Measurements from ENCODE around the gene OR2T27.
"Not testable (repeated sequence)": the region's sequence is repeated elsewhere in the genome, so short reads cannot be mapped to it uniquely, and the experiment has no call there.

OR2T27 gene

GRCh38 chr1:248686815-248687214 lies 31.5 kb upstream of the OR2T27 start:
- Histone ChIP-seq H3K9me3 (ENCODE audit: control insufficient read depth, insufficient read depth, low read length) (peaks cover 86% of the 10 kb centered on the region), H3K4me1 (ENCODE audit: control insufficient read depth, insufficient read depth, low read length) (no peaks in the 10 kb centered on the region), H3K9ac (ENCODE audit: low read depth, low read length) (no peak overlapping the region), H3K36me3 (ENCODE audit: control insufficient read depth, insufficient read depth, low read length) (no peaks in the 10 kb centered on the region), H3K4me3 (ENCODE audit: low read depth, low read length) (no peak overlapping the region), H3K27me3 (ENCODE audit: control insufficient read depth, insufficient read depth, low read length) (no peaks in the 10 kb centered on the region), H3K27ac (ENCODE audit: low read depth, low read length) (no peak overlapping the region)

- Histone ChIP-seq H3K9ac (ENCODE audit: low read depth, low read length) (no peak overlapping the region), H3K36me3 (ENCODE audit: control insufficient read depth, insufficient read depth, low read length) (no peaks in the 10 kb centered on the region), H3K9me3 (ENCODE audit: control insufficient read depth, insufficient read depth, low read length) (peaks cover 74% of the 10 kb centered on the region), H3K27ac (ENCODE audit: low read depth, low read length) (no peak overlapping the region), H3K4me1 (ENCODE audit: control insufficient read depth, insufficient read depth, low read length) (no peaks in the 10 kb centered on the region), H3K27me3 (ENCODE audit: control insufficient read depth, insufficient read depth, low read length) (no peaks in the 10 kb centered on the region), H3K4me3 (ENCODE audit: low read depth, low read length) (no peak overlapping the region)
These were observed 26.3 kb upstream of the OR2T27 start for GRCh38 chr1:248681651-248682050.

GRCh38 chr1:248670003-248670402 lies 14.7 kb upstream of the OR2T27 start:
- no peak overlapping the region for H3K9ac ChIP-seq (ENCODE audit: low read depth, low read length)
- 0 out of 2 replicates have a peak overlapping the region, but pooled peaks have one; percentile 19 for H3K4me3 ChIP-seq (ENCODE audit: low read depth, low read length)
- H3K27ac ChIP-seq (ENCODE audit: low read depth, low read length), result no peak overlapping the region
- peaks cover 61% of the 10 kb centered on the region for H3K9me3 ChIP-seq (ENCODE audit: control insufficient read depth, insufficient read depth, low read length)
- no peaks in the 10 kb centered on the region for H3K27me3 ChIP-seq (ENCODE audit: control insufficient read depth, insufficient read depth, low read length)
- H3K36me3 ChIP-seq (ENCODE audit: control insufficient read depth, insufficient read depth, low read length), result no peaks in the 10 kb centered on the region
- H3K4me1 ChIP-seq (ENCODE audit: control insufficient read depth, insufficient read depth, low read length), result no peaks in the 10 kb centered on the region

GRCh38 chr1:248663453-248664328 lies 8.4 kb upstream of the OR2T27 start:
- not testable (repeated sequence) for H3K36me3 ChIP-seq (ENCODE audit: control insufficient read depth, insufficient read depth, low read length); H3K4me1 ChIP-seq (ENCODE audit: control insufficient read depth, insufficient read depth, low read length); H3K4me3 ChIP-seq (ENCODE audit: low read depth, low read length); H3K27me3 ChIP-seq (ENCODE audit: control insufficient read depth, insufficient read depth, low read length); H3K9ac ChIP-seq (ENCODE audit: low read depth, low read length); H3K27ac ChIP-seq (ENCODE audit: low read depth, low read length)
- peaks cover 46% of the 10 kb centered on the region for H3K9me3 ChIP-seq (ENCODE audit: control insufficient read depth, insufficient read depth, low read length)

- H3K9me3 ChIP-seq (ENCODE audit: control insufficient read depth, insufficient read depth, low read length), result peaks cover 18% of the 10 kb centered on the region
- not testable (repeated sequence) for H3K27me3 ChIP-seq (ENCODE audit: control insufficient read depth, insufficient read depth, low read length); H3K9ac ChIP-seq (ENCODE audit: low read depth, low read length); H3K4me3 ChIP-seq (ENCODE audit: low read depth, low read length); H3K36me3 ChIP-seq (ENCODE audit: control insufficient read depth, insufficient read depth, low read length); H3K4me1 ChIP-seq (ENCODE audit: control insufficient read depth, insufficient read depth, low read length); H3K27ac ChIP-seq (ENCODE audit: low read depth, low read length)
These were observed 1.5 kb upstream of the OR2T27 start for GRCh38 chr1:248656797-248657196.

GRCh38 chr1:248648770-248649536 lies 6.4 kb downstream of the OR2T27 start:
- H3K4me1 ChIP-seq (ENCODE audit: control insufficient read depth, insufficient read depth, low read length); H3K27me3 ChIP-seq (ENCODE audit: control insufficient read depth, insufficient read depth, low read length); H3K36me3 ChIP-seq (ENCODE audit: control insufficient read depth, insufficient read depth, low read length); H3K4me3 ChIP-seq (ENCODE audit: low read depth, low read length); H3K27ac ChIP-seq (ENCODE audit: low read depth, low read length); H3K9ac ChIP-seq (ENCODE audit: low read depth, low read length); H3K9me3 ChIP-seq (ENCODE audit: control insufficient read depth, insufficient read depth, low read length): not testable (repeated sequence)

GRCh38 chr1:248645178-248645577 lies 10.2 kb downstream of the OR2T27 start, which contains the start of gene OR2T35:
Gene OR2T35, minus strand, starts transcription at chr1:248645278. Its CDS starts 6,020 bp downstream, at chr1:248639258.
- H3K27ac ChIP-seq (ENCODE audit: low read depth, low read length); H3K4me1 ChIP-seq (ENCODE audit: control insufficient read depth, insufficient read depth, low read length); H3K9ac ChIP-seq (ENCODE audit: low read depth, low read length); H3K9me3 ChIP-seq (ENCODE audit: control insufficient read depth, insufficient read depth, low read length); H3K27me3 ChIP-seq (ENCODE audit: control insufficient read depth, insufficient read depth, low read length); H3K4me3 ChIP-seq (ENCODE audit: low read depth, low read length); H3K36me3 ChIP-seq (ENCODE audit: control insufficient read depth, insufficient read depth, low read length): not testable (repeated sequence)

- H3K9me3 ChIP-seq (ENCODE audit: control insufficient read depth, insufficient read depth, low read length); H3K4me1 ChIP-seq (ENCODE audit: control insufficient read depth, insufficient read depth, low read length); H3K27me3 ChIP-seq (ENCODE audit: control insufficient read depth, insufficient read depth, low read length); H3K9ac ChIP-seq (ENCODE audit: low read depth, low read length); H3K27ac ChIP-seq (ENCODE audit: low read depth, low read length); H3K4me3 ChIP-seq (ENCODE audit: low read depth, low read length); H3K36me3 ChIP-seq (ENCODE audit: control insufficient read depth, insufficient read depth, low read length): not testable (repeated sequence)
These were observed 12.2 kb downstream of the OR2T27 start for GRCh38 chr1:248642971-248643651.

- H3K9ac ChIP-seq (ENCODE audit: low read depth, low read length); H3K27ac ChIP-seq (ENCODE audit: low read depth, low read length); H3K36me3 ChIP-seq (ENCODE audit: control insufficient read depth, insufficient read depth, low read length); H3K4me3 ChIP-seq (ENCODE audit: low read depth, low read length); H3K4me1 ChIP-seq (ENCODE audit: control insufficient read depth, insufficient read depth, low read length); H3K27me3 ChIP-seq (ENCODE audit: control insufficient read depth, insufficient read depth, low read length); H3K9me3 ChIP-seq (ENCODE audit: control insufficient read depth, insufficient read depth, low read length): not testable (repeated sequence)
These were observed 13.7 kb downstream of the OR2T27 start for GRCh38 chr1:248641583-248641982.

- not testable (repeated sequence) for H3K36me3 ChIP-seq (ENCODE audit: control insufficient read depth, insufficient read depth, low read length); H3K9ac ChIP-seq (ENCODE audit: low read depth, low read length); H3K27me3 ChIP-seq (ENCODE audit: control insufficient read depth, insufficient read depth, low read length); H3K27ac ChIP-seq (ENCODE audit: low read depth, low read length); H3K4me1 ChIP-seq (ENCODE audit: control insufficient read depth, insufficient read depth, low read length); H3K4me3 ChIP-seq (ENCODE audit: low read depth, low read length); H3K9me3 ChIP-seq (ENCODE audit: control insufficient read depth, insufficient read depth, low read length)
These were observed 14.4 kb downstream of the OR2T27 start for GRCh38 chr1:248640906-248641305.

- not testable (repeated sequence) for H3K27me3 ChIP-seq (ENCODE audit: control insufficient read depth, insufficient read depth, low read length); H3K4me1 ChIP-seq (ENCODE audit: control insufficient read depth, insufficient read depth, low read length); H3K36me3 ChIP-seq (ENCODE audit: control insufficient read depth, insufficient read depth, low read length)
These were observed 15.7 kb downstream of the OR2T27 start for GRCh38 chr1:248639652-248640051.

More at GRCh38 chr1:248639652-248640051, 15.7 kb downstream of the OR2T27 start:
- not testable (repeated sequence) for H3K9me3 ChIP-seq (ENCODE audit: control insufficient read depth, insufficient read depth, low read length); H3K4me3 ChIP-seq (ENCODE audit: low read depth, low read length); H3K27ac ChIP-seq (ENCODE audit: low read depth, low read length); H3K9ac ChIP-seq (ENCODE audit: low read depth, low read length)

All from HUES48 (cell line).